Gastroesophageal sphincter (tissue), 4 donors: ENCODE results near the gene LEP. TPM values are rescaled to one million over a fixed set of nuclear protein-coding genes. Genes with fewer than 3 reads are reported as not detected.

Source experiments
- ATAC-seq: fragments of 150-250 bp; one replicate; pipeline ENCODE4 v1.9.1; 2016; ENCODE audit warnings: mild to moderate bottlenecking, moderate library complexity
- H3K27ac ChIP-seq, 4 donors: fragments of 200-600 bp; sonication (generic) in 3 of 4; 1 replicate in 3 of 4; 2 replicates in 1 of 4; pipeline ENCODE4 v1.5.1; 2016 to 2019
- H3K27me3 ChIP-seq: fragments of 200-600 bp; sonication (generic); one replicate; pipeline ENCODE4 v1.5.1; 2019
- H3K36me3 ChIP-seq, 2 donors: fragments of 200-600 bp; sonication (generic); one replicate each; pipeline ENCODE4 v1.5.1; 2019; ENCODE audit warnings: control low read depth in 1 of 2
- H3K4me1 ChIP-seq, 3 donors: fragments of 200-600 bp; sonication (generic); 1 replicate in 2 of 3; 2 replicates in 1 of 3; pipeline ENCODE4 v1.5.1; 2016 to 2019; ENCODE audit warnings: control low read depth in 2 of 3
- H3K4me3 ChIP-seq, 2 donors: fragments of 200-600 bp; sonication (generic); one replicate each; pipeline ENCODE4 v1.5.1; 2019; ENCODE audit warnings: mild to moderate bottlenecking in 1 of 2, moderate library complexity in 1 of 2
- H3K9me3 ChIP-seq, 3 donors: fragments of 200-600 bp; sonication (generic); one replicate each; pipeline ENCODE4 v1.5.1; 2017 to 2019; ENCODE audit warnings: control low read depth in 2 of 3
- EP300 ChIP-seq: sonication (generic); formaldehyde crosslinking; IDR thresholded peaks from one replicate; pipeline ENCODE4 v1.6.1; 2017; ENCODE audit warnings: antibody characterized with exemption, mild to moderate bottlenecking
- POLR2A ChIP-seq, 2 donors: fragments of 450-650 bp; IDR thresholded peaks; one replicate each; pipeline ENCODE4 v1.6.1; 2017; ENCODE audit warnings: antibody characterized with exemption in 2 of 2, mild to moderate bottlenecking in 2 of 2, moderate library complexity in 1 of 2
- POLR2AphosphoS5 ChIP-seq: sonication (generic); formaldehyde crosslinking; IDR thresholded peaks from one replicate; pipeline ENCODE4 v1.6.1; 2017; ENCODE audit warnings: antibody characterized with exemption
- WGBS, 2 donors: methylation state at CpG; one replicate each; pipeline ENCODE4 v1.1.5; 2018; ENCODE audit warnings: low coverage in 1 of 2; 5-methylcytosine and 5-hydroxymethylcytosine counted together
- total RNA-seq, 4 donors: library from RNA; depleted of rRNA; stranded (reverse); fragments of >200 nt; gene quantifications; one replicate each; pipeline ENCODE4 v1.1.0, GENCODE V29; 2016
- TF ChIP-seq, protein P1 (sequence below), 4 experiments: fragments of 200-600 bp in 2 of 4; fragments of 450-650 bp in 2 of 4; sonication (generic) in 1 of 4; IDR thresholded peaks; one replicate each; pipeline ENCODE4 v1.5.1; 2017 to 2019; ENCODE audit warnings: antibody characterized with exemption in 4 of 4, mild to moderate bottlenecking in 2 of 4, moderate library complexity in 2 of 4

Gene LEP
- total RNA-seq, 4 donors from 2014 or later, result 0.15 to 6.6 TPM; not detected in 2

- no peak overlapping the region for H3K27ac ChIP-seq
- no peak for TF ChIP-seq POLR2A (IDR thresholded peaks at IDR 0.05)
- TF ChIP-seq, protein P1, sequence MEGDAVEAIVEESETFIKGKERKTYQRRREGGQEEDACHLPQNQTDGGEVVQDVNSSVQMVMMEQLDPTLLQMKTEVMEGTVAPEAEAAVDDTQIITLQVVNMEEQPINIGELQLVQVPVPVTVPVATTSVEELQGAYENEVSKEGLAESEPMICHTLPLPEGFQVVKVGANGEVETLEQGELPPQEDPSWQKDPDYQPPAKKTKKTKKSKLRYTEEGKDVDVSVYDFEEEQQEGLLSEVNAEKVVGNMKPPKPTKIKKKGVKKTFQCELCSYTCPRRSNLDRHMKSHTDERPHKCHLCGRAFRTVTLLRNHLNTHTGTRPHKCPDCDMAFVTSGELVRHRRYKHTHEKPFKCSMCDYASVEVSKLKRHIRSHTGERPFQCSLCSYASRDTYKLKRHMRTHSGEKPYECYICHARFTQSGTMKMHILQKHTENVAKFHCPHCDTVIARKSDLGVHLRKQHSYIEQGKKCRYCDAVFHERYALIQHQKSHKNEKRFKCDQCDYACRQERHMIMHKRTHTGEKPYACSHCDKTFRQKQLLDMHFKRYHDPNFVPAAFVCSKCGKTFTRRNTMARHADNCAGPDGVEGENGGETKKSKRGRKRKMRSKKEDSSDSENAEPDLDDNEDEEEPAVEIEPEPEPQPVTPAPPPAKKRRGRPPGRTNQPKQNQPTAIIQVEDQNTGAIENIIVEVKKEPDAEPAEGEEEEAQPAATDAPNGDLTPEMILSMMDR (IDR thresholded peaks at IDR 0.05), result no peak
- no peak for TF ChIP-seq EP300
- no peak for TF ChIP-seq POLR2AphosphoS5
- no peaks in the 10 kb centered on the region for H3K4me1 ChIP-seq
- peaks cover 54% of the 10 kb centered on the region for H3K27me3 ChIP-seq
- peaks cover 0 to 34% (median 0%) of the 10 kb centered on the region in 3 donors for H3K9me3 ChIP-seq
- ATAC-seq, result no peak
- no peak overlapping the region for H3K4me3 ChIP-seq
- no peaks in the 10 kb centered on the region for H3K36me3 ChIP-seq
- 64 to 86% methylated on average over 4 to 6 of the region's 11 CpGs for WGBS, 2 donors
Observed at GRCh38 chr7:128242661-128243060, 1.6 kb downstream of the LEP start.

- Histone ChIP-seq H3K4me3 (no peak overlapping the region), H3K27me3 (peaks cover 54% of the 10 kb centered on the region), H3K36me3 (no peaks in the 10 kb centered on the region), H3K27ac (no peak overlapping the region), H3K9me3 (peaks cover 0 to 28% (median 0%) of the 10 kb centered on the region in 3 donors), H3K4me1 (no peaks in the 10 kb centered on the region)
- TF ChIP-seq, protein P1 (IDR thresholded peaks at IDR 0.05), result no peak
- TF ChIP-seq POLR2AphosphoS5, result no peak
- no peak for TF ChIP-seq POLR2A (IDR thresholded peaks at IDR 0.05)
- TF ChIP-seq EP300, result no peak
- no peak for ATAC-seq
- WGBS, 2 donors, result 60 to 100% methylated on average over 1 to 2 of the region's 7 CpGs
Observed at GRCh38 chr7:128243273-128243672, 2.2 kb downstream of the LEP start.

DNA sequence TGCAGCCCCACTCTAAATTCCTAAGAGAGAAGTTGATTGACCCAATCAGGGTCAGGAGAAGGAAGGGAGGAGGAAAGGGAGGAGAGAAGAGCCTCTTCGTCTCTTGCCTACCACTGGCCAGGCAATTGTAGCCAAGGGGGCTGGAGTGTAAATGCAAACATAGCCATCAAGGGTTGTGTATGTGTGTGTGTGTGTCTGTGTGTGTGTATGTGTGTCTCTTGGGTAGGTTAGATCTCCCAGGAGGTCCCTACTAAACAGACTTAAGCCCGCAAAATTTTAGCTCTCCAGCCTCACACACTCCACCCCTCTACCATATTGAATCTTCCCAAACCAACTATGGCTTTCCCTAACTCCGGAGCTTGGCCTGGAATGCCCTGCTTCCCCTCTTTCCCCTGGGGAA is 3.8 kb downstream of the LEP start:
- Histone ChIP-seq H3K27ac (no peak overlapping the region), H3K36me3 (no peaks in the 10 kb centered on the region), H3K9me3 (peaks cover 0 to 12% (median 0%) of the 10 kb centered on the region in 3 donors), H3K27me3 (peaks cover 49% of the 10 kb centered on the region), H3K4me1 (no peaks in the 10 kb centered on the region), H3K4me3 (no peak overlapping the region)
- no peak for TF ChIP-seq EP300
- no peak for TF ChIP-seq POLR2A (IDR thresholded peaks at IDR 0.05)
- TF ChIP-seq, protein P1 (IDR thresholded peaks at IDR 0.05), result no peak
- no peak for TF ChIP-seq POLR2AphosphoS5
- ATAC-seq, result no peak
- WGBS, 2 donors, result 85 to 91% methylated on average over 2 to 3 of the region's 3 CpGs

GRCh38 chr7:128247108-128247507 is 6.0 kb downstream of the LEP start:
- H3K4me1 ChIP-seq, result no peaks in the 10 kb centered on the region
- no peak overlapping the region for H3K27ac ChIP-seq
- peaks cover 27% of the 10 kb centered on the region for H3K27me3 ChIP-seq
- no peak for ATAC-seq
- TF ChIP-seq, protein P1 (IDR thresholded peaks at IDR 0.05), result no peak
- TF ChIP-seq POLR2A (IDR thresholded peaks at IDR 0.05) (no peak), POLR2AphosphoS5 (no peak), EP300 (no peak)
- 58 to 86% methylated on average over 3 to 5 of the region's 5 CpGs for WGBS, 2 donors
- H3K4me3 ChIP-seq, result no peak overlapping the region
- no peaks in the 10 kb centered on the region for H3K9me3 ChIP-seq
- H3K36me3 ChIP-seq, result no peaks in the 10 kb centered on the region

- H3K36me3 ChIP-seq, result no peaks in the 10 kb centered on the region
- 74 to 83% methylated on average over 3 to 4 of the region's 7 CpGs for WGBS, 2 donors
- no peaks in the 10 kb centered on the region for H3K4me1 ChIP-seq
- no peaks in the 10 kb centered on the region for H3K9me3 ChIP-seq
- H3K27ac ChIP-seq, result no peak overlapping the region
- H3K27me3 ChIP-seq, result peaks cover 21% of the 10 kb centered on the region
- ATAC-seq, result no peak
- no peak overlapping the region for H3K4me3 ChIP-seq
- TF ChIP-seq EP300 (no peak), POLR2AphosphoS5 (no peak), POLR2A (IDR thresholded peaks at IDR 0.05) (no peak)
- TF ChIP-seq, protein P1 (IDR thresholded peaks at IDR 0.05), result no peak
Observed at GRCh38 chr7:128247640-128248194, 6.6 kb downstream of the LEP start.
